Measurements from ENCODE around the gene TES. TPM values are rescaled to one million over a fixed set of nuclear protein-coding genes. Genes with fewer than 3 reads are reported as not detected.
A peak's percentile ranks its signal among the peaks of the same experiment; 100 is the strongest.

The TES gene
- total RNA-seq, 2 donors from 2014 or later, result 17.1 to 29.8 TPM

GRCh38 chr7:116298576-116298975 is 88.2 kb downstream of the TES start:
- intact Hi-C loops (cut with DNase I), result no loop called here
- 88 to 89% methylated on average over 3 of the region's 3 CpGs for WGBS, 2 donors
- ATAC-seq, result no peak

GRCh38 chr7:116305485-116306408 is 95.4 kb downstream of the TES start:
- no peak overlapping the region for H3K4me3 ChIP-seq
- no peaks in the 10 kb centered on the region for H3K27me3 ChIP-seq
- no peaks in the 10 kb centered on the region for H3K4me1 ChIP-seq
- H3K9me3 ChIP-seq, result no peaks in the 10 kb centered on the region
- 63 to 81% methylated on average over 5 of the region's 5 CpGs for WGBS, 2 donors
- TF ChIP-seq, protein P1, sequence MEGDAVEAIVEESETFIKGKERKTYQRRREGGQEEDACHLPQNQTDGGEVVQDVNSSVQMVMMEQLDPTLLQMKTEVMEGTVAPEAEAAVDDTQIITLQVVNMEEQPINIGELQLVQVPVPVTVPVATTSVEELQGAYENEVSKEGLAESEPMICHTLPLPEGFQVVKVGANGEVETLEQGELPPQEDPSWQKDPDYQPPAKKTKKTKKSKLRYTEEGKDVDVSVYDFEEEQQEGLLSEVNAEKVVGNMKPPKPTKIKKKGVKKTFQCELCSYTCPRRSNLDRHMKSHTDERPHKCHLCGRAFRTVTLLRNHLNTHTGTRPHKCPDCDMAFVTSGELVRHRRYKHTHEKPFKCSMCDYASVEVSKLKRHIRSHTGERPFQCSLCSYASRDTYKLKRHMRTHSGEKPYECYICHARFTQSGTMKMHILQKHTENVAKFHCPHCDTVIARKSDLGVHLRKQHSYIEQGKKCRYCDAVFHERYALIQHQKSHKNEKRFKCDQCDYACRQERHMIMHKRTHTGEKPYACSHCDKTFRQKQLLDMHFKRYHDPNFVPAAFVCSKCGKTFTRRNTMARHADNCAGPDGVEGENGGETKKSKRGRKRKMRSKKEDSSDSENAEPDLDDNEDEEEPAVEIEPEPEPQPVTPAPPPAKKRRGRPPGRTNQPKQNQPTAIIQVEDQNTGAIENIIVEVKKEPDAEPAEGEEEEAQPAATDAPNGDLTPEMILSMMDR (IDR thresholded peaks at IDR 0.05), result no peak
- TF ChIP-seq POLR2A (IDR thresholded peaks at IDR 0.05), result no peak
- ATAC-seq (peak; percentile 89), DNase-seq (peak in 2 of 4 donors; percentile 19 to 62)
- no peaks in the 10 kb centered on the region for H3K36me3 ChIP-seq (replicated peaks in 1 of 2; ENCODE audit: insufficient read depth in 1 of 2, low read depth in 2 of 2)
- intact Hi-C loops (cut with DNase I), result no loop called here
- no peak overlapping the region for H3K27ac ChIP-seq

More at GRCh38 chr7:116298576-116298975, 88.2 kb downstream of the TES start:
- Histone ChIP-seq H3K27me3 (no peaks in the 10 kb centered on the region), H3K27ac (no peak overlapping the region), H3K36me3 (replicated peaks in 1 of 2; ENCODE audit: insufficient read depth in 1 of 2, low read depth in 2 of 2) (no peaks in the 10 kb centered on the region), H3K9me3 (no peaks in the 10 kb centered on the region), H3K4me3 (no peak overlapping the region), H3K4me1 (no peaks in the 10 kb centered on the region)
- TF ChIP-seq, protein P1 (IDR thresholded peaks at IDR 0.05), result no peak
- TF ChIP-seq POLR2A (IDR thresholded peaks at IDR 0.05), result no peak
- no peak for DNase-seq

DNA sequence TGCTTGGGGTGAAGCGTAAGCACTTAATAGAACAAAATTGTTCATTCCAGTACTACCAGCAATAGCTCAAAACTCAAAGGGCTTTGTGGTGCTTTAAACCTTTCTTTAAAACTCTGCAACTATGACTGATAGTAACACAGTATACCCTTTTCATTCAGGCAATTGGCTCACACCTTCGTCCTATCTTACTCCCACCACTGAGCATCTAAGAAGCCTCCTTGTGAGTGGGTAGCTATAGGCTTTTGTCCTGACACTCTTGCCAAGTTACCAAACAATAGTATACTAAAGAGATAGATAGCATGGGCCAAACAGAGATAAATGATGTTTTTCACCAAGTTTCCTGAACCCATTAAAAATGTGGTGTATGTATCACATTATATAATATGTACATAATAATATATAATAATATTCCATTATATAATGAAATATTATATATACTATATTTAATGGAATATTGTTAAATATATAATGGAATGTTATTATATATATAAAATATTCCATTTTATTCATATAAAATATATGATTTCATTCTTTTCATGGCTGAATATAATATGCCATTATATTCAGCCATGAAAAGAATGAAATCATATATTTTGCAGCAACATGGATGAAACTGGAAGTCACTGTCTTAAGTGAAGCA is 96.2 kb downstream of the TES start:
- H3K4me1 ChIP-seq, result no peaks in the 10 kb centered on the region
- no peaks in the 10 kb centered on the region for H3K36me3 ChIP-seq (replicated peaks in 1 of 2; ENCODE audit: insufficient read depth in 1 of 2, low read depth in 2 of 2)
- no peak for TF ChIP-seq POLR2A (IDR thresholded peaks at IDR 0.05)
- TF ChIP-seq, protein P1 (IDR thresholded peaks at IDR 0.05), result no peak
- ATAC-seq, result no peak
- 88 to 92% methylated on average over 2 of the region's 2 CpGs for WGBS, 2 donors
- no peak overlapping the region for H3K4me3 ChIP-seq
- intact Hi-C loops (cut with DNase I), result no loop called here
- no peak for DNase-seq
- no peaks in the 10 kb centered on the region for H3K27me3 ChIP-seq
- no peak overlapping the region for H3K27ac ChIP-seq
- H3K9me3 ChIP-seq, result no peaks in the 10 kb centered on the region

DNA sequence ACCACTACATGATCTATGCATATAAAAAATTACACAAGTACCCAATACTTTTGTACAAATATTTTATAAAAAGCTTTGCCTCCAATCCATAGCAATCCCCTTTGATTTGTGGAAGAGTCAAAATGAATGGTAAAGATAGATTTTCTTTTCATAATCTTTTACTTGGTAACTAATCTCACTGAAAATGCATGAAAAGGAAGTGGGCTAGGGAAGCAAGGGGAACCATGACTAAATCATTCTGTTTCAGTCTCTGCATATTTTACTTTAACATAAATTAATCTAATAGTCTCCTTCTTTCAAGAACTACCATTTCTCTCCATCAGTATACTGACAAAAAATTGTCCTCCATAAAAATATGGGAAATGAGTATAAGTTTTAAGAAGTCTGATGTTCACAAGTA is 96.9 kb downstream of the TES start:
- TF ChIP-seq, protein P1 (IDR thresholded peaks at IDR 0.05), result no peak
- no peak for TF ChIP-seq POLR2A (IDR thresholded peaks at IDR 0.05)
- Histone ChIP-seq H3K4me3 (no peak overlapping the region), H3K27ac (no peak overlapping the region), H3K36me3 (replicated peaks in 1 of 2; ENCODE audit: insufficient read depth in 1 of 2, low read depth in 2 of 2) (no peaks in the 10 kb centered on the region), H3K27me3 (no peaks in the 10 kb centered on the region), H3K9me3 (no peaks in the 10 kb centered on the region), H3K4me1 (no peaks in the 10 kb centered on the region)
- intact Hi-C loops (cut with DNase I), result no loop called here
- ATAC-seq (no peak), DNase-seq (no peak)

Other genes with a start within 250 kb of the TES start
- 1 to 10 TPM in 1 of 2 donors, under 1 TPM in 1; 0.33 to 2.3 TPM for gene TFEC, start 179.8 kb upstream of the TES start, total RNA-seq

Data from body of pancreas (tissue), 4 donors.